H9 (cell line): ENCODE results near the gene BCAS3. TPM values are rescaled to one million over a fixed set of nuclear protein-coding genes. Genes with fewer than 3 reads are reported as not detected.

Experiments used
- DNase-seq: peaks from one replicate; pipeline ENCODE4 v3.0.0-alpha.2; 2017
- H2AFZ ChIP-seq: one replicate; pipeline ENCODE4 v1.6.1; 2013; ENCODE audit warnings: mild to moderate bottlenecking, low read length, control low read depth, moderate library complexity
- H2AK5ac ChIP-seq: 2 replicates; pipeline ENCODE4 v1.6.1; 2013; ENCODE audit warnings: low read length, control low read depth, mixed read lengths; ENCODE audit not compliant: insufficient read length
- H2BK120ac ChIP-seq: one replicate; pipeline ENCODE4 v1.6.1; 2013; ENCODE audit warnings: low read depth, mild to moderate bottlenecking, low read length, control low read depth, inconsistent platforms; ENCODE audit not compliant: poor library complexity, severe bottlenecking
- H2BK12ac ChIP-seq: 2 replicates; pipeline ENCODE4 v1.6.1; 2013; ENCODE audit warnings: low read length, control low read depth, mixed read lengths, low read depth; ENCODE audit not compliant: insufficient read length
- H2BK15ac ChIP-seq: 2 replicates; pipeline ENCODE4 v1.6.1; 2013; ENCODE audit warnings: low read depth, low read length, control low read depth
- H2BK20ac ChIP-seq: one replicate; pipeline ENCODE4 v1.6.1; 2013; ENCODE audit warnings: low read depth, mild to moderate bottlenecking, low read length, control low read depth, inconsistent platforms; ENCODE audit not compliant: poor library complexity, severe bottlenecking
- H2BK5ac ChIP-seq: 2 replicates; pipeline ENCODE4 v1.6.1; 2013; ENCODE audit warnings: low read length, control low read depth, mixed read lengths; ENCODE audit not compliant: insufficient read length
- H3K14ac ChIP-seq: 2 replicates; pipeline ENCODE4 v1.6.1; 2013; ENCODE audit warnings: low read length, control low read depth; ENCODE audit not compliant: insufficient read depth
- H3K18ac ChIP-seq: 2 replicates; pipeline ENCODE4 v1.6.1; 2013; ENCODE audit warnings: low read depth, mild to moderate bottlenecking, mixed read lengths, low read length, control low read depth; ENCODE audit not compliant: insufficient read length
- H3K23ac ChIP-seq: 2 replicates; pipeline ENCODE4 v1.6.1; 2013; ENCODE audit warnings: low read length, control low read depth, mixed read lengths, low read depth; ENCODE audit not compliant: insufficient read length
- H3K23me2 ChIP-seq: 2 replicates; pipeline ENCODE4 v1.6.1; 2013; ENCODE audit warnings: low read depth, mild to moderate bottlenecking, mixed read lengths, low read length, control low read depth; ENCODE audit not compliant: insufficient read length, poor library complexity, severe bottlenecking
- H3K27ac ChIP-seq: 2 replicates; pipeline ENCODE4 v1.5.1; 2013; ENCODE audit warnings: low read length, control low read depth, mixed read lengths, low read depth; ENCODE audit not compliant: insufficient read length
- H3K27me3 ChIP-seq: 2 replicates; pipeline ENCODE4 v1.6.1; 2013; ENCODE audit warnings: low read length, control low read depth, inconsistent platforms; ENCODE audit not compliant: insufficient read depth
- H3K4ac ChIP-seq: 2 replicates; pipeline ENCODE4 v1.6.1; 2013; ENCODE audit warnings: low read depth, mild to moderate bottlenecking, control low read depth, inconsistent platforms, low read length, moderate library complexity
- H3K4me1 ChIP-seq: 2 replicates; pipeline ENCODE4 v1.6.1; 2013; ENCODE audit warnings: low read length, control low read depth, inconsistent platforms; ENCODE audit not compliant: insufficient read depth
- H3K4me2 ChIP-seq: 2 replicates; pipeline ENCODE4 v1.6.1; 2013; ENCODE audit warnings: low read length, control low read depth, mixed read lengths; ENCODE audit not compliant: insufficient read length, insufficient read depth
- H3K56ac ChIP-seq: 2 replicates; pipeline ENCODE4 v1.6.1; 2013; ENCODE audit warnings: low read depth, mild to moderate bottlenecking, mixed read lengths, low read length, control low read depth; ENCODE audit not compliant: insufficient read length
- H3K79me1 ChIP-seq: 2 replicates; pipeline ENCODE4 v1.6.1; 2013; ENCODE audit warnings: low read depth, mild to moderate bottlenecking, moderate library complexity, low read length, control low read depth, inconsistent platforms; ENCODE audit not compliant: insufficient read depth, poor library complexity, severe bottlenecking
- H3K79me2 ChIP-seq: 2 replicates; pipeline ENCODE4 v1.6.1; 2013; ENCODE audit warnings: low read length, control low read depth, inconsistent platforms; ENCODE audit not compliant: insufficient read depth
- H3K9ac ChIP-seq: 2 replicates; pipeline ENCODE4 v1.6.1; 2013; ENCODE audit warnings: low read length, control low read depth, mixed read lengths; ENCODE audit not compliant: insufficient read length; ENCODE audit errors: extremely low read depth
- H3K9me3 ChIP-seq: one replicate; pipeline ENCODE4 v1.6.1; 2013; ENCODE audit warnings: low read depth, low read length, inconsistent platforms; ENCODE audit not compliant: control insufficient read depth
- H3T11ph ChIP-seq: one replicate; pipeline ENCODE4 v1.6.1; 2013; ENCODE audit warnings: mild to moderate bottlenecking, low read length, control low read depth, inconsistent platforms
- H4K20me1 ChIP-seq: one replicate; pipeline ENCODE4 v1.6.1; 2013; ENCODE audit not compliant: control insufficient read depth, insufficient read length, insufficient read depth
- H4K5ac ChIP-seq: 2 replicates; pipeline ENCODE4 v1.6.1; 2013; ENCODE audit warnings: low read depth, mild to moderate bottlenecking, mixed read lengths, low read length, control low read depth; ENCODE audit not compliant: insufficient read length
- H4K8ac ChIP-seq: replicated peaks from 2 replicates; pipeline ENCODE4 v1.6.1; 2013; ENCODE audit warnings: low read length, control low read depth, mixed read lengths, low read depth; ENCODE audit not compliant: insufficient read length
- H4K91ac ChIP-seq: 2 replicates; pipeline ENCODE4 v1.6.1; 2013; ENCODE audit warnings: low read depth, mild to moderate bottlenecking, moderate library complexity, mixed read lengths, low read length, control low read depth; ENCODE audit not compliant: insufficient read length
- H3K27ac Mint-ChIP-seq, 3 experiments: 2 replicates in 2 of 3; 3 replicates in 1 of 3; pipeline ENCODE4 v1.8.0; 2020 to 2021; ENCODE audit warnings: mixed read lengths in 3 of 3, mild to moderate bottlenecking in 1 of 3, moderate library complexity in 1 of 3
- H3K27me3 Mint-ChIP-seq: 2 replicates; pipeline ENCODE4 v1.8.0; 2021; ENCODE audit warnings: low read depth, mild to moderate bottlenecking, moderate library complexity, mixed read lengths
- H3K36me3 Mint-ChIP-seq, 3 experiments: 2 replicates in 2 of 3; 3 replicates in 1 of 3; pipeline ENCODE4 v1.8.0; 2020 to 2021; ENCODE audit warnings: low read depth in 3 of 3, mixed read lengths in 3 of 3; ENCODE audit not compliant: insufficient read depth in 1 of 3
- H3K4me1 Mint-ChIP-seq, 2 experiments: 2 replicates each; pipeline ENCODE4 v1.8.0; 2020; ENCODE audit warnings: mixed read lengths in 2 of 2
- H3K4me3 Mint-ChIP-seq, 2 experiments: 2 replicates in 1 of 2; 3 replicates in 1 of 2; pipeline ENCODE4 v1.8.0; 2020 to 2021; ENCODE audit warnings: mild to moderate bottlenecking in 2 of 2, mixed read lengths in 2 of 2, moderate library complexity in 1 of 2
- H3K9me3 Mint-ChIP-seq, 2 experiments: 2 replicates in 1 of 2; 3 replicates in 1 of 2; pipeline ENCODE4 v1.8.0; 2020; ENCODE audit warnings: mild to moderate bottlenecking in 2 of 2, mixed read lengths in 2 of 2, moderate library complexity in 1 of 2
- WGBS: extraction: QIAGEN DNeasy Blood & Tissue Kit; methylation state at CpG from one replicate; pipeline ENCODE4 v1.1.7; 2013; ENCODE audit warnings: missing lambda C conversion rate, low lambda C conversion rate, mixed read lengths; ENCODE audit not compliant: insufficient read length; ENCODE audit errors: extremely low coverage; 5-methylcytosine and 5-hydroxymethylcytosine counted together
- total RNA-seq: library from RNA; stranded (reverse); gene quantifications from 2 replicates; pipeline ENCODE4 v1.2.1, GENCODE V29; 2021
- TF ChIP-seq, protein P1 (sequence below): fragments of 200-600 bp; sonication (generic); conservative IDR thresholded peaks from 3 replicates; pipeline ENCODE4 v1.8.0; 2021; ENCODE audit warnings: antibody characterized with exemption, mild to moderate bottlenecking

Gene BCAS3
- total RNA-seq, 1 experiment from 2014 or later = 22.4 TPM

DNA sequence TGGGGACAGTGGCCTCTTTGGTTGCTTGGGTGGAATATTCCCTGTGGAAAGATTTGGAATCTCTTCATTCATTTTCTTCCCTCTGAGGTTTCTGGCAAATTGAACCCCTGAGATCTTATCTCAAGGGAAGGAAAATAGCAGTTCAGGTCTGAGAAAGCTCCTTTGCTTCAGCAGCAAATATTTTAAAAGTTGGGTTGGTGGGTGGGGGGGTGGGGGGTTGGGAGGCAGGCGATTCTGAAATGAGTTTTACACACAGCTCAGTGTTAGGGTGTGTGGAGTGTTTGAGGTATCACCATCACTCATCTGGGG is 728.8 kb downstream of the BCAS3 start:
- Histone ChIP-seq H4K8ac (no peak overlapping the region), H3K14ac (no peak overlapping the region), H3T11ph (no peak overlapping the region), H3K79me2 (no peaks in the 10 kb centered on the region), H3K4ac (no peak overlapping the region), H3K4me1 (no peaks in the 10 kb centered on the region), H2AFZ (no peak overlapping the region), H3K27me3 (peaks cover 94% of the 10 kb centered on the region), H2AK5ac (no peak overlapping the region), H3K9me3 (no peaks in the 10 kb centered on the region), H4K91ac (no peak overlapping the region), H2BK5ac (no peak overlapping the region), H3K56ac (no peak overlapping the region), H2BK120ac (no peak overlapping the region), H4K5ac (no peak overlapping the region), H2BK15ac (no peak overlapping the region), H3K18ac (no peak overlapping the region), H3K27ac (no peak overlapping the region), H3K79me1 (no peaks in the 10 kb centered on the region), H3K4me2 (no peak overlapping the region), H4K20me1 (peaks cover 2% of the 10 kb centered on the region), H3K9ac (no peak overlapping the region), H2BK20ac (no peak overlapping the region), H2BK12ac (no peak overlapping the region), H3K23ac (no peak overlapping the region), H3K23me2 (peaks cover 9% of the 10 kb centered on the region)
- Mint-ChIP-seq H3K4me1 (peaks cover 21 to 30% of the 10 kb centered on the region in 2 experiments), H3K4me3 (no peak overlapping the region), H3K27ac (no peak overlapping the region), H3K27me3 (peaks cover 97% of the 10 kb centered on the region), H3K36me3 (no peaks in the 10 kb centered on the region), H3K9me3 (no peaks in the 10 kb centered on the region; a peak in 2 of 5 replicates)
- DNase-seq = no peak
- WGBS = no CpG with 5 or more reads among the region's 1 CpG
- TF ChIP-seq, protein P1, sequence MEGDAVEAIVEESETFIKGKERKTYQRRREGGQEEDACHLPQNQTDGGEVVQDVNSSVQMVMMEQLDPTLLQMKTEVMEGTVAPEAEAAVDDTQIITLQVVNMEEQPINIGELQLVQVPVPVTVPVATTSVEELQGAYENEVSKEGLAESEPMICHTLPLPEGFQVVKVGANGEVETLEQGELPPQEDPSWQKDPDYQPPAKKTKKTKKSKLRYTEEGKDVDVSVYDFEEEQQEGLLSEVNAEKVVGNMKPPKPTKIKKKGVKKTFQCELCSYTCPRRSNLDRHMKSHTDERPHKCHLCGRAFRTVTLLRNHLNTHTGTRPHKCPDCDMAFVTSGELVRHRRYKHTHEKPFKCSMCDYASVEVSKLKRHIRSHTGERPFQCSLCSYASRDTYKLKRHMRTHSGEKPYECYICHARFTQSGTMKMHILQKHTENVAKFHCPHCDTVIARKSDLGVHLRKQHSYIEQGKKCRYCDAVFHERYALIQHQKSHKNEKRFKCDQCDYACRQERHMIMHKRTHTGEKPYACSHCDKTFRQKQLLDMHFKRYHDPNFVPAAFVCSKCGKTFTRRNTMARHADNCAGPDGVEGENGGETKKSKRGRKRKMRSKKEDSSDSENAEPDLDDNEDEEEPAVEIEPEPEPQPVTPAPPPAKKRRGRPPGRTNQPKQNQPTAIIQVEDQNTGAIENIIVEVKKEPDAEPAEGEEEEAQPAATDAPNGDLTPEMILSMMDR = no peak
